GM19372 (cell line): ENCODE data around the gene PTPRG.

Experiments used
- ATAC-seq: cut with Tn5 transposase; IDR thresholded peaks from one replicate; pipeline ENCODE4 v1.9.1; 2021; ENCODE audit warnings: mild to moderate bottlenecking, low read depth, moderate library complexity; ENCODE audit not compliant: unreplicated experiment

PTPRG gene

GRCh38 chr3:61875976-61876671 is 314.8 kb downstream of the PTPRG start:
- ATAC-seq, result no peak

GRCh38 chr3:61876797-61877196 is 315.4 kb downstream of the PTPRG start:
- no peak for ATAC-seq

GRCh38 chr3:61877359-61878138 is 316.2 kb downstream of the PTPRG start:
- peak; percentile 97 for ATAC-seq

- no peak for ATAC-seq
These were observed 320.9 kb downstream of the PTPRG start for GRCh38 chr3:61882253-61882652.

GRCh38 chr3:61884794-61885193 is 323.4 kb downstream of the PTPRG start:
- ATAC-seq, result no peak

GRCh38 chr3:61885414-61885813 is 324.0 kb downstream of the PTPRG start:
- no peak for ATAC-seq

- ATAC-seq, result no peak
These were observed 325.8 kb downstream of the PTPRG start for GRCh38 chr3:61887206-61887605.

GRCh38 chr3:61889259-61889658 is 327.9 kb downstream of the PTPRG start:
- ATAC-seq, result no peak

- ATAC-seq, result no peak
These were observed 328.8 kb downstream of the PTPRG start for GRCh38 chr3:61890167-61890566.

GRCh38 chr3:61890586-61890985 is 329.2 kb downstream of the PTPRG start:
- no peak for ATAC-seq

GRCh38 chr3:61892891-61893290 is 331.5 kb downstream of the PTPRG start:
- ATAC-seq, result no peak

- no peak for ATAC-seq
These were observed 332.6 kb downstream of the PTPRG start for GRCh38 chr3:61893840-61894566.

GRCh38 chr3:61894988-61895935 is 333.9 kb downstream of the PTPRG start:
- ATAC-seq, result peak; percentile 98

- ATAC-seq, result no peak
These were observed 334.9 kb downstream of the PTPRG start for GRCh38 chr3:61896251-61896650.

- ATAC-seq, result no peak
These were observed 336.5 kb downstream of the PTPRG start for GRCh38 chr3:61897848-61898247.

GRCh38 chr3:61899700-61900462 is 338.5 kb downstream of the PTPRG start:
- ATAC-seq, result no peak

GRCh38 chr3:61901496-61901895 is 340.1 kb downstream of the PTPRG start:
- no peak for ATAC-seq

- no peak for ATAC-seq
These were observed 340.6 kb downstream of the PTPRG start for GRCh38 chr3:61901986-61902385.

- no peak for ATAC-seq
These were observed 341.7 kb downstream of the PTPRG start for GRCh38 chr3:61903074-61903473.
